Sigmoid colon (tissue), 7 donors: ENCODE measurements around the gene ZFP92. TPM values are rescaled to one million over a fixed set of nuclear protein-coding genes. Genes with fewer than 3 reads are reported as not detected.

ENCODE experiments used
- DNase-seq: peaks from one replicate; pipeline ENCODE4 v3.0.0-alpha.2; 2019
- H3K27ac ChIP-seq, 4 donors: fragments of 200-600 bp; sonication (generic); one replicate each; pipeline ENCODE4 v1.5.1; 2016 to 2019; ENCODE audit warnings: mild to moderate bottlenecking in 1 of 4
- H3K27me3 ChIP-seq, 3 donors: fragments of 200-600 bp; sonication (generic); one replicate each; pipeline ENCODE4 v1.5.1; 2019; ENCODE audit warnings: mild to moderate bottlenecking in 1 of 3
- H3K36me3 ChIP-seq, 4 donors: fragments of 200-600 bp; sonication (generic); one replicate each; pipeline ENCODE4 v1.5.1; 2016 to 2019
- H3K4me1 ChIP-seq, 4 donors: fragments of 200-600 bp; sonication (generic); one replicate each; pipeline ENCODE4 v1.5.1; 2017 to 2019
- H3K4me3 ChIP-seq, 4 donors: fragments of 200-600 bp; sonication (generic); one replicate each; pipeline ENCODE4 v1.5.1; 2017 to 2019; ENCODE audit warnings: mild to moderate bottlenecking in 2 of 4, moderate library complexity in 1 of 4
- H3K9me3 ChIP-seq, 4 donors: fragments of 200-600 bp in 3 of 4; sonication (generic) in 3 of 4; one replicate each; pipeline versions ENCODE4 v1.5.1 to v1.6.1; 2013 to 2019
- EP300 ChIP-seq, 4 donors: sonication (generic); formaldehyde crosslinking; IDR thresholded peaks; one replicate each; pipeline ENCODE4 v1.6.1; 2017; ENCODE audit warnings: antibody characterized with exemption in 4 of 4
- POLR2A ChIP-seq, 2 donors: fragments of 450-650 bp; IDR thresholded peaks; one replicate each; pipeline ENCODE4 v1.6.1; 2016; ENCODE audit warnings: antibody characterized with exemption in 2 of 2, mild to moderate bottlenecking in 2 of 2, moderate library complexity in 2 of 2
- POLR2AphosphoS5 ChIP-seq, 4 donors: sonication (generic); formaldehyde crosslinking; IDR thresholded peaks; one replicate each; pipeline ENCODE4 v1.6.1; 2017; ENCODE audit warnings: antibody characterized with exemption in 4 of 4
- WGBS, 2 donors: extraction: QIAGEN DNeasy Blood & Tissue Kit; methylation state at CpG; one replicate each; pipeline ENCODE4 v1.1.7; 2013; 5-methylcytosine and 5-hydroxymethylcytosine counted together
- intact Hi-C: fragments of 100-400 bp; cut with DNase I; formaldehyde crosslinking; loops from one replicate; pipeline ENCODE4 v1.15.1; 2023
- polyA plus RNA-seq, 3 donors: library from polyadenylated mRNA; stranded (reverse); fragments of 200-250 nt; gene quantifications; one replicate each; pipeline ENCODE4 v1.2.3, GENCODE V29; 2013
- total RNA-seq, 4 donors: library from RNA; depleted of rRNA; stranded (reverse); fragments of >200 nt; gene quantifications; one replicate each; pipeline ENCODE4 v1.1.0, GENCODE V29; 2016
- TF ChIP-seq, protein P1 (sequence below), 4 experiments: fragments of 450-650 bp in 3 of 4; fragments of 200-600 bp in 1 of 4; IDR thresholded peaks; one replicate each; pipeline ENCODE4 v1.5.1; 2016 to 2019; ENCODE audit warnings: antibody characterized with exemption in 4 of 4, mild to moderate bottlenecking in 3 of 4, moderate library complexity in 2 of 4
- donor health status: healthy with polysubstance abuse.
- donor health status: Bipolar disorder and iron deficiency.
- donor health status: healthy.

The ZFP92 gene
- total and polyA plus RNA-seq, 7 donors, result 0.35 to 2.2 (median 1.9) TPM; not detected in 2

DNA sequence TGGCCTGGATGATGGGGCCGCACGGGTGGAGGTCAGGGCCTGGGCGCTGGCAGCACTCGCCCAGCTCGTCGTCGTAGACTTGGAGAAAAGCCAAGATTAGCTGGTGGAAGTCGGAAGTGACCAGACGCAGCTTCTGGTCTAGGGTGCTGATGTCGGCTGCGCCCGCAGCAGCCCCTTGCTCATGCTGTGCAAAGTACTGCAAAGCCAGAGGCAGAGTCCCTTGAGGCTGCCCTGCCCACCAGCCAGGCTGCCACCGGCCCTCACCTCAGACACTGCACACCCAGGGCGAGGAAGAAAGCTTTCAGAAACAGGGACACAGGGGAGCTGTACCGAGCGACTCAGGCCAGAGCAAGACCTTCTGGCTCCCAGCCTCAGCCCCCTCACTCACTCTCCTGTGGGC is 44.3 kb downstream of the ZFP92 start:
- H3K27ac ChIP-seq, result no peak overlapping the region
- peaks cover 0 to 17% (median 0%) of the 10 kb centered on the region in 4 donors for H3K36me3 ChIP-seq
- TF ChIP-seq EP300 (IDR thresholded peaks at IDR 0.05) (no peak), POLR2A (IDR thresholded peaks at IDR 0.05) (no peak)
- TF ChIP-seq, protein P1, sequence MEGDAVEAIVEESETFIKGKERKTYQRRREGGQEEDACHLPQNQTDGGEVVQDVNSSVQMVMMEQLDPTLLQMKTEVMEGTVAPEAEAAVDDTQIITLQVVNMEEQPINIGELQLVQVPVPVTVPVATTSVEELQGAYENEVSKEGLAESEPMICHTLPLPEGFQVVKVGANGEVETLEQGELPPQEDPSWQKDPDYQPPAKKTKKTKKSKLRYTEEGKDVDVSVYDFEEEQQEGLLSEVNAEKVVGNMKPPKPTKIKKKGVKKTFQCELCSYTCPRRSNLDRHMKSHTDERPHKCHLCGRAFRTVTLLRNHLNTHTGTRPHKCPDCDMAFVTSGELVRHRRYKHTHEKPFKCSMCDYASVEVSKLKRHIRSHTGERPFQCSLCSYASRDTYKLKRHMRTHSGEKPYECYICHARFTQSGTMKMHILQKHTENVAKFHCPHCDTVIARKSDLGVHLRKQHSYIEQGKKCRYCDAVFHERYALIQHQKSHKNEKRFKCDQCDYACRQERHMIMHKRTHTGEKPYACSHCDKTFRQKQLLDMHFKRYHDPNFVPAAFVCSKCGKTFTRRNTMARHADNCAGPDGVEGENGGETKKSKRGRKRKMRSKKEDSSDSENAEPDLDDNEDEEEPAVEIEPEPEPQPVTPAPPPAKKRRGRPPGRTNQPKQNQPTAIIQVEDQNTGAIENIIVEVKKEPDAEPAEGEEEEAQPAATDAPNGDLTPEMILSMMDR (IDR thresholded peaks at IDR 0.05), result no peak
- H3K9me3 ChIP-seq, result no peaks in the 10 kb centered on the region
- H3K4me1 ChIP-seq, result peaks cover 0 to 6% (median 0%) of the 10 kb centered on the region in 4 donors
- H3K27me3 ChIP-seq, result no peaks in the 10 kb centered on the region
- H3K4me3 ChIP-seq, result no peak overlapping the region
- DNase-seq, result no peak
- intact Hi-C loops, result no loop called here
- 90 to 92% methylated on average over 16 of the region's 16 CpGs for WGBS, 2 donors

DNA sequence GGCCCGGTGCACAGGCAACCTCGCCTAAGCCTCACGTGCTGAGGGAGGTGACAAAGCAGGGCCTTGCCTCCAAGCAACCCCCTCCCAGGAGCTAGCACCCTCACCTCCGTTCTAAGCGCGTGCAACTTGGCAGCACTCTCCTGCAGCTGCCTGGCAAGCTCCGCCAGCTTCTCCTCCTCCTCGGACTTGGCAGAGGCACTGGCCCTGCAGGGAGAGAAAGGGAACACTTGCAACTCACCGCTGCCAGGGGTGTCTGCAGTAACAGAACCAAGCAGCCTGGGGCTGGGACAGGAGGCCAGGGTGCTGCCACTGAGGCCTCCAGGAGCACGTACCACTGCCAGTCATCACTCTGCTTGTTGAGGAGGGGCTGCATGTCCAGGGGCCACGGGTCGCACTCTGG is 44.9 kb downstream of the ZFP92 start:
- TF ChIP-seq, protein P1 (IDR thresholded peaks at IDR 0.05), result no peak
- no peak for TF ChIP-seq POLR2AphosphoS5 (IDR thresholded peaks at IDR 0.05)
- no peak for TF ChIP-seq EP300 (IDR thresholded peaks at IDR 0.05)
- no peak for TF ChIP-seq POLR2A (IDR thresholded peaks at IDR 0.05)
- no peak overlapping the region for H3K27ac ChIP-seq
- peaks cover 0 to 17% (median 0%) of the 10 kb centered on the region in 4 donors for H3K36me3 ChIP-seq
- no peaks in the 10 kb centered on the region for H3K9me3 ChIP-seq
- 93 to 94% methylated on average over 12 of the region's 12 CpGs for WGBS, 2 donors
- intact Hi-C loops, result no loop called here
- no peak for DNase-seq
- no peaks in the 10 kb centered on the region for H3K27me3 ChIP-seq
- H3K4me3 ChIP-seq, result no peak overlapping the region
- peaks cover 0 to 6% (median 0%) of the 10 kb centered on the region in 4 donors for H3K4me1 ChIP-seq

DNA sequence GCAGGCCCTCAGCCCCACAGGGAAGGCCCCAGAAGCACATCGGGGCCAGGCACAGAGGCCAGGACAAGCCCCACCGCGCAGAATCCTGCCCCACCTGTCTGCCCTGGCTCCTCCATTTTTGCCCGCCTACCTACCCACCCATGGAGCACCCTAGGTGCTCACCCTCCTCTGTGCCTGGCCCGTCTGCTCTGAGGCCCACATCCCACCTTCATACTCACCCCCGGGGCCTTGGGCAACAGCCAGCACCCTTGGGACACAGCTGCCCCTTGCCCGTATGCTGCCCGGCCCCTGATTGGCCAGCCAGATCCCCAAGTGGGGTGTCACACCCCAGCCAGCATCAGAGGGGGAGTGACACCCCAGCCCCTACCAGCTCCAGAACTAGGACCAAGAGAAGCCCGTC is 45.4 kb downstream of the ZFP92 start:
- peaks cover 0 to 17% (median 0%) of the 10 kb centered on the region in 4 donors for H3K36me3 ChIP-seq

DNA sequence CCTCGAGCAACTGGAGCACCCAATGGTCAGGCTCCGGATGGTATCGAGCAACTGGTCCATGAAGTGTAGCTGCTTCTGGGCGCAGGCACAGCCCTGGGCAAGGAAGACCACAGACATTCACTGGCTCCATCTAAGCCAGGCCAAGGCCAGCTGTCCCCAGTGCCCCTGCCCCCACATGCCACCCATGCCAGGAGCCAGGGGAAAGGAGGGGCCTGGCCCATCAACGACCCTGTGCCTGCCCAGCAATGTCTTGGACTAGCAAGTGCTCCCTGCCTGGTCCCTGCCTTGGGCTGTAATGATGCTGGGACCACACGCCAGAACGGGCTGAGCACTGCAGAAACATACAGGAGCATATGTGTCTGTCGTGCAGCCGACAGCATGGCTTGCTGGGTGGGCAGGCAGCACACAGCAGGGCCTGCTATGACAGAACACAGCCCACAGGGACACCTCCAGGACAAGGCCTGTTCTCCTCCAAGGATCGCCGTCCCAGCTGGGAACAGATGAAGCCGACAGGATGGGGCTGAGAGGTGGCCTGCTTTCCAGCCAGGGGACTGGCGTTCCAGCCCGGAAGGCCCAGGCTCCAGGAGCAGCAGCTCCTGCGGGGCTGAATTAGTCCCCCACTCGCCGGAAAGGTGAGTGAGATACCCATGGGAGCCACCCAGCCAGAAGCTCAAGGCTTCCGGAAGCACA is 46.0 kb downstream of the ZFP92 start:
- TF ChIP-seq POLR2A (IDR thresholded peaks at IDR 0.05) (no peak), EP300 (IDR thresholded peaks at IDR 0.05) (no peak), POLR2AphosphoS5 (IDR thresholded peaks at IDR 0.05) (no peak)
- TF ChIP-seq, protein P1 (IDR thresholded peaks at IDR 0.05), result no peak

More for the DNA sequence above, 45.4 kb downstream of the ZFP92 start:
- 96% methylated on average over 9 of the region's 9 CpGs for WGBS, 2 donors
- TF ChIP-seq, protein P1 (IDR thresholded peaks at IDR 0.05), result no peak
- no peak for TF ChIP-seq EP300 (IDR thresholded peaks at IDR 0.05)
- TF ChIP-seq POLR2AphosphoS5 (IDR thresholded peaks at IDR 0.05), result no peak
- no peak for TF ChIP-seq POLR2A (IDR thresholded peaks at IDR 0.05)
- DNase-seq, result no peak
- no peaks in the 10 kb centered on the region for H3K27me3 ChIP-seq
- intact Hi-C loops, result no loop called here
- peaks cover 0 to 6% (median 0%) of the 10 kb centered on the region in 4 donors for H3K4me1 ChIP-seq
- H3K27ac ChIP-seq, result no peak overlapping the region
- H3K9me3 ChIP-seq, result no peaks in the 10 kb centered on the region
- no peak overlapping the region for H3K4me3 ChIP-seq

More for the DNA sequence above, 46.0 kb downstream of the ZFP92 start:
- Histone ChIP-seq H3K36me3 (peaks cover 0 to 17% (median 0%) of the 10 kb centered on the region in 4 donors), H3K9me3 (no peaks in the 10 kb centered on the region), H3K27ac (no peak overlapping the region), H3K4me3 (no peak overlapping the region), H3K4me1 (peaks cover 0 to 6% (median 0%) of the 10 kb centered on the region in 4 donors), H3K27me3 (no peaks in the 10 kb centered on the region)
- 95 to 96% methylated on average over 18 of the region's 18 CpGs for WGBS, 2 donors
- intact Hi-C loops, result no loop called here
- DNase-seq, result no peak
